SK-N-SH (cell line): ENCODE measurements around the gene LCORL.

Experiments used
- CTCF ChIP-seq: fragments of 200-600 bp; sonication (generic); IDR thresholded peaks from 2 replicates; pipeline ENCODE4 v1.6.1; 2017; ENCODE audit warnings: antibody characterized with exemption, mild to moderate bottlenecking, moderate library complexity
- EZH2phosphoT487 ChIP-seq: fragments of 200-600 bp; sonication (generic); IDR thresholded peaks from 2 replicates; pipeline ENCODE4 v1.6.1; 2017; ENCODE audit warnings: low read depth, mixed run types, mild to moderate bottlenecking, antibody characterized with exemption, moderate library complexity, borderline replicate concordance
- FOSL2 ChIP-seq: IDR thresholded peaks from 2 replicates; pipeline ENCODE4 v1.4.0; 2012; ENCODE audit warnings: low read depth, mild to moderate bottlenecking, moderate library complexity, borderline replicate concordance
- MAX ChIP-seq: IDR thresholded peaks from 2 replicates; pipeline ENCODE4 v1.4.0; 2012; ENCODE audit warnings: low read depth
- MXI1 ChIP-seq: IDR thresholded peaks from 2 replicates; pipeline ENCODE4 v1.6.1; 2012; ENCODE audit warnings: mild to moderate bottlenecking, low read depth, low read length, improper control_type of control experiment
- NRF1 ChIP-seq: IDR thresholded peaks from 2 replicates; pipeline ENCODE4 v1.6.1; 2012; ENCODE audit warnings: low read depth, mild to moderate bottlenecking, low read length
- POLR2AphosphoS5 ChIP-seq: IDR thresholded peaks from 2 replicates; pipeline ENCODE4 v1.6.1; 2012; ENCODE audit warnings: low read depth, low read length
- RAD21 ChIP-seq: IDR thresholded peaks from 2 replicates; pipeline ENCODE4 v1.6.1; 2012; ENCODE audit warnings: mild to moderate bottlenecking, low read length
- REST ChIP-seq: IDR thresholded peaks from 2 replicates; pipeline ENCODE4 v1.6.1; 2012; ENCODE audit warnings: mild to moderate bottlenecking, low read depth, low read length, moderate library complexity
- RFX5 ChIP-seq: IDR thresholded peaks from 2 replicates; pipeline ENCODE4 v1.6.1; 2012; ENCODE audit warnings: mild to moderate bottlenecking, improper control_type of control experiment, low read length
- SIN3A ChIP-seq: IDR thresholded peaks from 2 replicates; pipeline ENCODE4 v1.6.1; 2012; ENCODE audit warnings: low read depth, mild to moderate bottlenecking, low read length, moderate library complexity, borderline replicate concordance
- TF ChIP-seq, protein P1 (sequence below): IDR thresholded peaks from 2 replicates; pipeline ENCODE4; 2012
- TF ChIP-seq, protein P2 (sequence below): IDR thresholded peaks from 2 replicates; pipeline ENCODE4 v1.4.0; 2012; ENCODE audit warnings: low read depth, borderline replicate concordance

- TF ChIP-seq MAX (no peak; the same call in 1 of the 2 replicates), CTCF (no peak), POLR2AphosphoS5 (no peak), RAD21 (0 out of 2 replicates have a peak, but pooled peaks have one; percentile 14), FOSL2 (no peak), RFX5 (no peak), REST (no peak), EZH2phosphoT487 (no peak), MXI1 (peak; percentile 62; the same call in 1 of the 2 replicates), SIN3A (no peak), NRF1 (no peak)
- TF ChIP-seq, protein P1, sequence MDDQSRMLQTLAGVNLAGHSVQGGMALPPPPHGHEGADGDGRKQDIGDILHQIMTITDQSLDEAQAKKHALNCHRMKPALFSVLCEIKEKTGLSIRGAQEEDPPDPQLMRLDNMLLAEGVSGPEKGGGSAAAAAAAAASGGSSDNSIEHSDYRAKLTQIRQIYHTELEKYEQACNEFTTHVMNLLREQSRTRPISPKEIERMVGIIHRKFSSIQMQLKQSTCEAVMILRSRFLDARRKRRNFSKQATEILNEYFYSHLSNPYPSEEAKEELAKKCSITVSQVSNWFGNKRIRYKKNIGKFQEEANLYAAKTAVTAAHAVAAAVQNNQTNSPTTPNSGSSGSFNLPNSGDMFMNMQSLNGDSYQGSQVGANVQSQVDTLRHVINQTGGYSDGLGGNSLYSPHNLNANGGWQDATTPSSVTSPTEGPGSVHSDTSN, result 0 out of 2 replicates have a peak, but pooled peaks have one; percentile 7
- TF ChIP-seq, protein P2, sequence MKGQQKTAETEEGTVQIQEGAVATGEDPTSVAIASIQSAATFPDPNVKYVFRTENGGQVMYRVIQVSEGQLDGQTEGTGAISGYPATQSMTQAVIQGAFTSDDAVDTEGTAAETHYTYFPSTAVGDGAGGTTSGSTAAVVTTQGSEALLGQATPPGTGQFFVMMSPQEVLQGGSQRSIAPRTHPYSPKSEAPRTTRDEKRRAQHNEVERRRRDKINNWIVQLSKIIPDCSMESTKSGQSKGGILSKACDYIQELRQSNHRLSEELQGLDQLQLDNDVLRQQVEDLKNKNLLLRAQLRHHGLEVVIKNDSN, result peak; percentile 71; the same call in 1 of the 2 replicates
Observed at GRCh38 chr4:18020671-18021469, 685 bp downstream of the LCORL start.
